Measurements from ENCODE around the gene CYP2A6.

CYP2A6 gene

GRCh38 chr19:40801426-40802299 lies 48.6 kb downstream of the CYP2A6 start:
- no peak for DNase-seq

DNA sequence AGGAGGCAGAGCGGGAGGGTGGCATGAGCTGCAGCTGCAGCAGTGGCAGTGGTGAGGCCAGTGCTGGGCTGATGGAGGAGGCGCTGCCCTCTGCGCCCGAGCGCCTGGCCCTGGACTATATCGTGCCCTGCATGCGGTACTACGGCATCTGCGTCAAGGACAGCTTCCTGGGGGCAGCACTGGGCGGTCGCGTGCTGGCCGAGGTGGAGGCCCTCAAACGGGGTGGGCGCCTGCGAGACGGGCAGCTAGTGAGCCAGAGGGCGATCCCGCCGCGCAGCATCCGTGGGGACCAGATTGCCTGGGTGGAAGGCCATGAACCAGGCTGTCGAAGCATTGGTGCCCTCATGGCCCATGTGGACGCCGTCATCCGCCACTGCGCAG lies 49.3 kb downstream of the CYP2A6 start:
- no peak for DNase-seq

- DNase-seq = no peak
These were observed 49.8 kb downstream of the CYP2A6 start for GRCh38 chr19:40800339-40800996.

- no peak for DNase-seq
These were observed 50.5 kb downstream of the CYP2A6 start for GRCh38 chr19:40799558-40800338.

DNA sequence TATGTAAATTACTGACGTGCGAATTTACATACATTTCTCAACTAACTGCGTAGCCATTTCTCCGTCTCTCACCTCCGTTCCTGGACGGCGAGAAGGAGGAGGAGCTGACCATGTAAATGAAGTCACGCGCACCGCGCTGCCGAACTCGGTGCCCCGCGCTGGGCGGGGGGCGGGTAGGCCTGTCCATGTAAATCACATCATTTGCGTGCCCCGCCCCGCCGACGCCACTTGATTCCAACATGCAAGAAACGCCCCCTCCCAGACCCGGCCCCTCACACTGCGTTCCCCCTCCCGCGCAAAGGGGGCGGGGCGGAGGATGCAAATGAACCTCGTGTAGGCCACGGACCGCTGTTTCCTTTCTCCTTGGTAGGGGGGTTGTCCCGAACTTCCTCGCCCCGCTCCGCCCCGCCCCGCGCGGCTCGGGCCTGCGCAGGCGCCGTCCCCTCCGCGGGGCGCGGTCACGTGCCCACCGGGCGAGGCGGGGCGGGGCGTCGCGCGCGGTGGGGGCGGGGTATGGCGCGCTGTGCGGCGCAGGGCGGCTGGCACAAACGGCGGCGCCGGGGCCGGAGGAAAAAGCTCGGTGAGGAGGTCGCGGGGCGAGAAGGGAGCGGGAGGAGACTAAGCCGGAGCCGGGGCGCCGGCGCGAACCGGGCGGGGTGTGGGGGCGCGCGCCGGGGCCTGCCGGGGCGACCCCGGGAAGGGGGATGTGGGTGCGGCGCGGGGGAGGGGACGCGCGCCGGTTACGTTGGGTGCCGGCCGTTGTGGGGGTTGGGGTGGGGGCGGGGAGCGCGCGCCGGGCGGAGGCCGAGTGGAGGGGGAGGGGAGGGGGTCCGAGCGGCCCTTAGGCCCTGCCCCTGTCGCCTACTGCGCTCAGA lies 51.3 kb downstream of the CYP2A6 start, which contains the start of gene EGLN2:
TSS of gene EGLN2 (plus strand) at position 509 of the 875 bp plus-strand sequence. CDS start 1,382 bp downstream, outside the sequence.
- DNase-seq = peak; percentile 76

- DNase-seq = peak; percentile 92
These were observed 52.1 kb downstream of the CYP2A6 start for GRCh38 chr19:40797963-40798682.

DNA sequence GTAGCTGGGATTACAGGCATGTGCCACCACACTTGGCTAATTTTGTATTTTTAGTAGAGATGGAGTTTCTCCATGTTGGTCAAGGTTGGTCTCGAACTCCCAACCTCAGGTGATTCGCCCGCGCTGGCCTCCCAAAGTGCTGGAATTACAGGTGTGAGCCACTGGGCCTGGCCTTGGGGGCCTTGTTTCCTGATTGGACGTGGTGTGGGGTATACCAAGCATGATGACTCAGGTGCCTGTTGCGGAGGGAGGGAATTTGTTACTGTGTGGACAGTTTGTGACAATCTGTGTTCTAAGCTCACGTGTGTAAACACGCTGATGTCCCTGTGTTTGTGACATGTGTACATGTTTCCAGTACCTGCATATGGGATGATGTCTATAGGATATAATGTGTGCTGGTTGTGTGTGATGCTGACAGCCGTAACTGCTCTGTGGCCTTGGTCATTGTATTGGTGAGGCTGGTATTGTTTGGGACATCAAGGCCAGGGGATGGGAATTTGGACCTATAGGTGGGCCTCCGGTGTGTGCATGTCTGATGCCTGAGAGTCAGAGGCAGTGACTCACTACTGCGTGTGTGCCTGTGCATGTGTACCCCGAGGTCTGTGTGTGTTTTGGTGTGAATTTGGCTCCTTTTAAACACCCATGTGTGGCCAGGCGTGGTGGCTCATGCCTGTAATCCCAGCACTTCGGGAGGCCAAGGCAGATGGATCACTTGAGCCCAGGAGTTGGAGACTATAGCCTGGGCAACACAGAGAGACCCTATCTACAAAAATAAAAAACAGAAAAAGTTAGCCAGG lies 52.9 kb downstream of the CYP2A6 start:
- no peak for DNase-seq
